ENCODE results near the gene ACAT2.

GRCh38 chr6:159719287-159719686 lies 42.6 kb upstream of the ACAT2 start:
- TF ChIP-seq RAD21 (conservative IDR thresholded peaks at IDR 0.05) (no peak), CTCF (IDR thresholded peaks at IDR 0.05; ENCODE audit: poor library complexity, severe bottlenecking) (no peak)
